HG03196 (cell line): ENCODE results near the gene CCNH.

Experiments
- ATAC-seq: cut with Tn5 transposase; IDR thresholded peaks from one replicate; pipeline ENCODE4 v1.9.1; 2021; ENCODE audit not compliant: unreplicated experiment

The CCNH gene

DNA sequence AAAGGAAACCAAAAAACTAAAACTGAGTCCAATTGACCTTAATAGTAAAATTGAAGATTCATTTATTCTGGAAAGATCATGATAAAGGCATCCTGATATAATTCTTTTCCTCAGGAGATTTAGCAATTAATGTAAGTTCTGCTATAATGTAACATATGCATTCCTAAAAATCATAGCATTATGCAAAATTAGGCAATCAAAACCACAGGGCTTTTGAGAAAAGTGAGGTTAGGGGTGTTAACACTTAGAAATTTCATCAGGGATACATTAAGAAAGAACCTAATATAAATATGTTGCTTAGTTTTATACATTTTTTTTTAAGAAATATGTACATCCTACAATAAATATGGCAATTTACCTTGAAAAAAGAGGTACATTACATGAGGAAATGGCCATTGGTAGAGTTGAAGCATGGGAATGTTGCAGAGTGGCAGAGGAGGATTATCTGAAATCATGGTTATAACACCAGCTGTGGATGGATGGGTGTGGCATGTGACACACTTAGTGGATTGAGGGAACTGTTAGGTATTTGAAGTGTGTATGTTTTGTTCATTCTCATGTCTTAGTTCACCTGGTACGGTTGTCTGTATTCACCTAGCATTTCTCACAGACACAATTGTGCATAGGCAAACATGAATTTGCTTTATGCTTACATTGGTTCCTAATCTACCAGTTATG, 51.1 kb downstream of the CCNH start:
- no peak for ATAC-seq

DNA sequence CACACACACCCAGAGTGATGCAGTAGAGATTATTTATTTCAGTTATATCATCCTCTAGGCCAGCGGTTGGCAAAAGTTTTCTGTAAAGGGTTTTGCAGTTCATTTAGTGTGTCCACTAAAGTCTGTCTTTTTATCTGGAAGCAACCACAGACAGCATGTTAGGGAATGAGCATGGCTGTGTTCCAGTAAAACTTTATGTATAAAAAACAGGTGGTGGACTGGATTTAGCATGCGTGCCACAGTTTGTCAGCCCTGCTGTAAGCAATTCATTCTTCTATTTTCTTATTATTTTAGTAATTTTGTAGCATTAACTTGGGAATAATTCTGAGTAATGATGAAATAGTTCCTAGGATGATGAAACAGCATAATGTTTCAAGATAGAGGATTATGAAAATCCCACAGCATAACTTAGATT, 51.7 kb downstream of the CCNH start:
- no peak for ATAC-seq

DNA sequence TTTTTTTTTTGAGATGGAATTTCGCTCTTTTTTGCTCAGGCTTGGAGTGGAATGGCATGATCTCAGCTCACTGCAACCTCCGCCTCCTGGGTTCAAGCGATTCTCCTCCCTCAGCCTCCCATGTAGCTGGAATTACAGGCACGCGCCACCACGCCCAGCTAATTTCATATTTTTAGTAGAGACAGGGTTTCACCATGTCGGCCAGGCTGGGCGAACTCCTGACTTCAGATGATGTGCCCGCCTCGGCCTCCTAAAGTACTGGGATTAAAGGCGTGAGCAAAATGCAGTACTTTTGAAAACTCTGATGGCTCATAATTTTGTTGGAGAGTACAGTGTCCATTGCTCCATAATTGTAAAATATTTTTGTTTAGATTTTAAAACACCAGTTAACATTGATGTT, 52.6 kb downstream of the CCNH start:
- ATAC-seq = no peak

DNA sequence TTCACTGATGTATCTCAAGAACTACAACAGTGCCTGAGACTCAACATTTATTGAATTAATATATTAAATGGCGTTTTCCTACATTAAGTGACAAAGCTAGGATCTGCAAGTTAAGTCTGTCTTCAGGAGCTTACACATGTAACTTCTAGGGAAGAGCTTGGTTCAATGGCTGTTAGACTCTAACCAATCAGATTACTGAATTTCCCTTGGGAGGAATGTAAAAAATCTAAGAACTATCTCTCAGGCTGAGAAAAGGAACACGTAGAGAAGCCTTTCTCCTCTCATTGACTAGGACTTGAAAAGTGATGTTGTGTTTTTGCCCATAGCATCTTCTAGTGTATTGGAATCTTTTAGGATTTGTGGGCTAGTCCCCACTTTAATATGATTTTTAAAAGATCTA, 53.6 kb downstream of the CCNH start:
- no peak for ATAC-seq

DNA sequence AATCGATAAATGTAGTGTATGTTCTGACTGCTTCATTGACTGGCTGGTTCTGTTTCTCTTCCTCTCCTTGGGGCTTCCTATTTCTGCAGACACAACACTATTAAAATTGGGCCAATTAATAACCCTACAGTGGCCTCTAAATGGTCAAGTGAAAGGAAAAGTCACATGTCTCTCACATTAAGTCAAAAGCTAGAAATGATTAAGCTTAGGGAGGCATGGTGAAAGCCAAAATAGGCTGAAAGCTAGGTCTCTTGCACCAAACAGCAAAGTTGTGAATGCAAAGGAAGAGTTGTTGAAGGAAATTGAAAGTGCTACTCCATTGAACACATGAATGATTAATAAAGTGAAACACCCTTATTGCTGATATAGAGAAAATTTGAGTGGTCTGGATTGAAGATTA, 58.2 kb downstream of the CCNH start:
- ATAC-seq = peak; percentile 96

DNA sequence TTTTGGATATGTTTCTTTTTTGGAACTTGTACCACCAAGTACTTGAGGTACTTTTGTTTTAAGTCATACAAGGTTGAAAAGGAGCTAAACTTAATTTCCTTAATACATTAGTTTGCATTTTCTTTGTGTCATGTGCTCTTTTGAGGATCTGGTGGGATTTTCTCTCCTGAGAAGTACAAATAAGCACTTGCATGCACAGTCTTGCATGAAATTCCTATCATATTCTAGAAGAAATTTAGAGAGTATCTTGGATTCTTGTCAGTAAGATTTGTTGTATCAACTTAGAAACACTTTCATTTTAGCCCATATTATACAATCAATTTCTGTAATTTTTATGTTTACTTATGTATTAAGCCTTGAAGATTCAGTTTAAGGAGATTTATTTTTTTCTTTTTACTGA, 64.9 kb downstream of the CCNH start:
- no peak for ATAC-seq

DNA sequence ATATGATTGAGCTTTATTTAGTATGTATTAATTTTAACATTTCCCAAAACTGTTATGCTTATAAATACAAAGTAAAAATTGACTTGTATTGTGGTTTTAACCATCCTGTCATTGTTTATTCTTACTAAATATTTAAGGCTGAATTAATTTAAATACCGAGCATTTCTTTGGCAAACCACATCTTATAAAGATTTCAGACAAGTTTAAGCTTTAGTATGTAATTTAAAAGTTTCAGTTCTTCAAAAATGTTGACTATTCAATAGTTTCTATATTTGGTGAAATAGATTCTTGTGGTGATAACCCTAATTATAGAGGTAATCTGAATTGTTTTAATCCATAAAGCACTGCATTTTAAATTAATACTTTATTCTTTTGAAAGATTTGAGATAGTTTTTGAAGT, 65.5 kb downstream of the CCNH start:
- no peak for ATAC-seq
